Activated CD4-positive, CD25-positive, alpha-beta regulatory T cell treated with anti-CD3 and anti-CD28 coated beads, Interleukin-2, amount 50 U/mL, for 72 hours (primary cell): ENCODE measurements around the gene TRAF3.
A peak's percentile ranks its signal among the peaks of the same experiment; 100 is the strongest.

Experiments used
- DNase-seq: peaks from one replicate; pipeline ENCODE4 v3.0.0; 2021

Gene TRAF3

GRCh38 chr14:102911541-102911951 lies 134.3 kb downstream of the TRAF3 start:
- DNase-seq = no peak

GRCh38 chr14:102911991-102912761 lies 134.9 kb downstream of the TRAF3 start:
- DNase-seq = no peak

GRCh38 chr14:102913341-102914211 lies 136.3 kb downstream of the TRAF3 start:
- no peak for DNase-seq

GRCh38 chr14:102914474-102915291 lies 137.4 kb downstream of the TRAF3 start:
- no peak for DNase-seq

GRCh38 chr14:102915292-102916110 lies 138.3 kb downstream of the TRAF3 start:
- no peak for DNase-seq

- no peak for DNase-seq
Observed at GRCh38 chr14:102916347-102917055, 139.3 kb downstream of the TRAF3 start.

GRCh38 chr14:102917056-102917385 lies 139.8 kb downstream of the TRAF3 start:
- no peak for DNase-seq

GRCh38 chr14:102917469-102918211 lies 140.4 kb downstream of the TRAF3 start:
- peak; percentile 58 for DNase-seq

- no peak for DNase-seq
Observed at GRCh38 chr14:102918438-102918837, 141.2 kb downstream of the TRAF3 start.

- no peak for DNase-seq
Observed at GRCh38 chr14:102920273-102920997, 143.2 kb downstream of the TRAF3 start.

- no peak for DNase-seq
Observed at GRCh38 chr14:102920998-102921304, 143.7 kb downstream of the TRAF3 start.

- no peak for DNase-seq
Observed at GRCh38 chr14:102922490-102923200, 145.4 kb downstream of the TRAF3 start, which contains the start of gene AMN. Gene AMN, plus strand, starts transcription at chr14:102922663. Its CDS starts 26 bp downstream, at chr14:102922689.

GRCh38 chr14:102923201-102923924 lies 146.1 kb downstream of the TRAF3 start:
- DNase-seq = no peak

GRCh38 chr14:102923925-102924486 lies 146.8 kb downstream of the TRAF3 start:
- DNase-seq = no peak

GRCh38 chr14:102924632-102925588 lies 147.7 kb downstream of the TRAF3 start:
- no peak for DNase-seq

- DNase-seq = no peak
Observed at GRCh38 chr14:102925646-102926045, 148.4 kb downstream of the TRAF3 start.

- DNase-seq = no peak
Observed at GRCh38 chr14:102926104-102926503, 148.9 kb downstream of the TRAF3 start.
